Spinal cord (tissue), 10 donors: ENCODE measurements around the gene CTSE. TPM values are rescaled to one million over a fixed set of nuclear protein-coding genes. Genes with fewer than 3 reads are reported as not detected.

Experiments
- DNase-seq, 6 donors: peaks; one replicate each; pipeline versions ENCODE4 v3.0.0 to v3.0.0-alpha.2; 2013 to 2015; ENCODE audit warnings: low spot score in 6 of 6, low read depth in 4 of 6
- H3K27ac ChIP-seq: one replicate; pipeline ENCODE4 v1.5.1; 2013; ENCODE audit warnings: low read depth, low read length, control low read depth
- H3K27me3 ChIP-seq: one replicate; pipeline ENCODE4 v1.6.1; 2013; ENCODE audit warnings: low read length; ENCODE audit not compliant: control insufficient read depth, insufficient read depth
- H3K36me3 ChIP-seq: one replicate; pipeline ENCODE4 v1.6.1; 2013; ENCODE audit warnings: low read length; ENCODE audit not compliant: control insufficient read depth, insufficient read depth
- H3K4me1 ChIP-seq: one replicate; pipeline ENCODE4 v1.6.1; 2013; ENCODE audit warnings: low read length; ENCODE audit not compliant: control insufficient read depth, insufficient read depth
- H3K4me3 ChIP-seq: one replicate; pipeline ENCODE4 v1.5.1; 2013; ENCODE audit warnings: low read depth, low read length, control low read depth
- H3K9me3 ChIP-seq: one replicate; pipeline ENCODE4 v1.6.1; 2013; ENCODE audit warnings: low read length; ENCODE audit not compliant: control insufficient read depth, insufficient read depth
- WGBS: methylation state at CpG from one replicate; pipeline ENCODE4 v1.1.5; 2013; ENCODE audit warnings: missing lambda C conversion rate; ENCODE audit not compliant: insufficient coverage; 5-methylcytosine and 5-hydroxymethylcytosine counted together
- polyA plus RNA-seq, 2 donors: library from polyadenylated mRNA; unstranded; fragments of 120-200 nt; gene quantifications; one replicate each; pipeline ENCODE4 v1.2.1, GENCODE V29; 2013; ENCODE audit not compliant: insufficient read length in 2 of 2
- total RNA-seq, 2 donors: library from RNA; depleted of rRNA in 1 of 2; stranded (reverse); fragments of 120-200 nt in 1 of 2; fragments of >200 nt in 1 of 2; gene quantifications; one replicate each; pipeline versions ENCODE4 v1.2.3 to v1.2.4, GENCODE V29; 2013 to 2014
- donor health status: healthy.

Gene CTSE
- total and polyA plus RNA-seq, 4 donors = 0.18 to 0.28 (median 0.20) TPM; not detected in 1

- Histone ChIP-seq H3K4me1 (peaks cover 22% of the 10 kb centered on the region), H3K27ac (no peak overlapping the region), H3K9me3 (no peaks in the 10 kb centered on the region), H3K4me3 (no peak overlapping the region), H3K27me3 (no peaks in the 10 kb centered on the region), H3K36me3 (no peaks in the 10 kb centered on the region)
- no peak for DNase-seq
- 87% methylated on average over 8 of the region's 8 CpGs for WGBS
Observed at GRCh38 chr1:206005778-206006180, 17.9 kb downstream of the CTSE start.

- H3K27ac ChIP-seq = no peak overlapping the region
- DNase-seq = no peak
- no peaks in the 10 kb centered on the region for H3K9me3 ChIP-seq
- H3K4me3 ChIP-seq = no peak overlapping the region
- H3K36me3 ChIP-seq = no peaks in the 10 kb centered on the region
- peaks cover 22% of the 10 kb centered on the region for H3K4me1 ChIP-seq
- 67% methylated on average over 6 of the region's 7 CpGs for WGBS
- H3K27me3 ChIP-seq = no peaks in the 10 kb centered on the region
Observed at GRCh38 chr1:206005234-206005633, 18.5 kb downstream of the CTSE start.

DNA sequence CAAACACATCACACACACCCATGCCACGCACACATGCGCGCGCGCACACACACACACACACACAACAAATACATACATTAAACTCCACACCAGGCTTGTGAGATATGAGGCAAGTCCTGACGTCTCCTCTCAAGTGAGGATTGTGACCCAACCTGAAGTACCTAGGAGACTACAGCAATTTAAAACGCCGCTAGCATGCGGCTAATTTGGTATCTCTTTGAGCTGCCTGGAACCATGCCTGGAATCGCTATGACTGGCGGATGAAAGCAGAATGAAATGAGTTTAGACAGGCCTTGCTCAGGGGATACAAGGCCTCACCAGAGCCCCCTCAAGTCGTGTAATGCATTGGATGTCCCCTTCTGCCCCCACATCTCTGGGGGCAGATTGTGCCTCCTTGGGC lies 18.9 kb downstream of the CTSE start:
- Histone ChIP-seq H3K27ac (no peak overlapping the region), H3K4me1 (peaks cover 22% of the 10 kb centered on the region), H3K27me3 (no peaks in the 10 kb centered on the region), H3K36me3 (no peaks in the 10 kb centered on the region), H3K4me3 (no peak overlapping the region), H3K9me3 (no peaks in the 10 kb centered on the region)
- peak in 2 of 6 donors; percentile 61 to 77 for DNase-seq
- WGBS = 62% methylated on average over 9 of the region's 12 CpGs

- H3K27me3 ChIP-seq = no peaks in the 10 kb centered on the region
- H3K27ac ChIP-seq = peak overlapping the region; percentile 50
- 96% methylated on average over 7 of the region's 7 CpGs for WGBS
- H3K4me1 ChIP-seq = peaks cover 22% of the 10 kb centered on the region
- no peak overlapping the region for H3K4me3 ChIP-seq
- H3K36me3 ChIP-seq = no peaks in the 10 kb centered on the region
- no peaks in the 10 kb centered on the region for H3K9me3 ChIP-seq
- no peak for DNase-seq
Observed at GRCh38 chr1:206003854-206004800, 19.6 kb downstream of the CTSE start.

- WGBS = 60% methylated on average over 10 of the region's 12 CpGs
- H3K4me1 ChIP-seq = peaks cover 31% of the 10 kb centered on the region
- H3K4me3 ChIP-seq = peak within 1 kb of the TSS; percentile 3
- H3K27me3 ChIP-seq = no peaks in the 10 kb centered on the region
- peak in 1 of 6 donors; percentile 63 for DNase-seq
- no peaks in the 10 kb centered on the region for H3K36me3 ChIP-seq
- no peaks in the 10 kb centered on the region for H3K9me3 ChIP-seq
- H3K27ac ChIP-seq = peak within 1 kb of the TSS; percentile 50
Observed at GRCh38 chr1:206002871-206003801, 20.6 kb downstream of the CTSE start, which contains the start of gene RAB7B. Gene RAB7B (minus strand): TSS chr1:206003395. CDS start chr1:205994135, 9,260 bp downstream.

DNA sequence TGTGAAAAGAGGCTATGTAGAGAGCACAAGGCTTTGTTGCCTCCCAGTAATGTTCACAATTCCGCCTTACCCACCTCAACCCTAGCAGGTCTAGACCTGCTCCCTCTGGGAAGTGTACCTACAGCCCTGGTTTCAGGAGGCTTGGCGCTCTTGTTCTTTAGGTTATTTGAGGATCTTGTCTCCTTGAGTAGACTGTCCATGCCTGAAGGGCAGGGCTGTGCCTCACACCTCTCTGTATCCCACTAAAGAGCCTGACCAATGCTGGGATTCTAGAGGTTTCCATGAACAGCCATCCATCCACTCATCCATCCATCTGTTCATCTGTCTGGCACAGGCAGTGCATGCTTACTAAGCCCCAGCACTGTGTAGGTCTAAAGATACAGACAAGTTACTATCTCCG lies 21.5 kb downstream of the CTSE start:
- Histone ChIP-seq H3K36me3 (no peaks in the 10 kb centered on the region), H3K4me3 (no peak overlapping the region), H3K27me3 (no peaks in the 10 kb centered on the region), H3K9me3 (no peaks in the 10 kb centered on the region), H3K4me1 (peaks cover 36% of the 10 kb centered on the region), H3K27ac (no peak overlapping the region)
- DNase-seq = no peak
- WGBS = no CpG with 5 or more reads among the region's 3 CpGs

DNA sequence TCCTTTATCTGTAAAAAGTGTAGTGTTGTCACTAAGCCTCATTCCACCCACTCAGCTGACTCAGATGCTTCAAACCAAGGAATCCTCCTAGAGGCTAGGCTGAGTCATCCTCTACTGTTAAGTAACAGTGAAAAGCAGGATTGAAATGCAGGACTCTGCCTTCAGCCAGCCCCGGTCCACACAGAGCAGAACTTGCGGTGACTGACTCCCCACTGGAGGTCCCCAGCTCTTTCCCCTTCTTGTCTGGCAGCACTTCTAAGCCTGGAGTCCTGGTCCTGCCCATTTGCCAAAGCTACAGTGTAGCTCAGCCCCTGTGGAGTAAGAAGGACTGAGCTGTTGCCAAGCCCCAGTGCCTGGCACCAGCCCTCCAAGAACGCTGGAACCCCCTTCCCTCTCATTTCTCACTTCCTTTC lies 22.2 kb downstream of the CTSE start:
- WGBS = 57% methylated on average over 3 of the region's 3 CpGs
- H3K4me1 ChIP-seq = peaks cover 36% of the 10 kb centered on the region
- H3K27ac ChIP-seq = no peak overlapping the region
- no peaks in the 10 kb centered on the region for H3K9me3 ChIP-seq
- H3K27me3 ChIP-seq = no peaks in the 10 kb centered on the region
- H3K36me3 ChIP-seq = no peaks in the 10 kb centered on the region
- no peak overlapping the region for H3K4me3 ChIP-seq
- peak in 1 of 6 donors; percentile 36 for DNase-seq

DNA sequence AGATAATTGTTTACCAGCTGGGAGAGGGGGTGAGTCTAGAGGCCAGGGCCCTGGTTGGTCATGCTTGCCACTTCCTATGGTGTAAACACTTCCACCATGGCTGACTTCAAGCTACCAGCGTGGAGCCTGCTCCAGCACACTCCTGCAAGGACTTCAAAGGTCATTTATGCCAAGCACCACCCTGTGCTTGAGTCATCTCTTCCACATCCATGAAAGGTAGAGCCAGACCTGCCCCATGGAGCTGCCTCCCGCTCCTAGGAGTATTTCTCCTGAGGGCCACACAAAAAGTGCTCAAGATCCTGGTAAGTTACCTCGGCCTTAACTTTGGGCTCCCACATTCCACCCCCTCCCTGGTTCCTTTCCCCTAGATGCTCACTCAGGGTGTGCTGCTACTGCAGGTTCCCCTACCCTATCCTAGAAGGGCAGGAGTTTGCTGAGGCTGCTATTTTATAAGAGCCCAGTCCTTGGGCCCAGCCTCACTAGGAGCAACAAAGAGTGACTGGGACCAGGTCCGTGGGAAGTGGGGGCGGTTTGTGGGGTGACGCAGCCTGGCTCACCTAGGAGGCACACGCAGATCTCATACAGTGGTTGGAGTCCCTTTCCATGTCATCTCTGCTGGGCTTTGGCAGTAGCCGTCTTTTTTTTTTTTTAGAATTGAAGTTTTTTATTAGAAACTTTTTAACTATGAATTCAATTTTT lies 22.9 kb downstream of the CTSE start:
- H3K27me3 ChIP-seq = no peaks in the 10 kb centered on the region
- WGBS = 93% methylated on average over 7 of the region's 8 CpGs
- peaks cover 36% of the 10 kb centered on the region for H3K4me1 ChIP-seq
- no peak overlapping the region for H3K27ac ChIP-seq
- no peak overlapping the region for H3K4me3 ChIP-seq
- no peak for DNase-seq
- H3K36me3 ChIP-seq = no peaks in the 10 kb centered on the region
- H3K9me3 ChIP-seq = no peaks in the 10 kb centered on the region
